Activated B cell treated with CpG ODN at 0.5 μM for 24 hours (primary cell): ENCODE results near the gene PLEKHA5. TPM values are rescaled to one million over a fixed set of nuclear protein-coding genes. Genes with fewer than 3 reads are reported as not detected.
"Not testable (repeated sequence)": the region's sequence is repeated elsewhere in the genome, so short reads cannot be mapped to it uniquely, and the experiment has no call there.

Experiments
- ATAC-seq: fragments of 200-7000 bp; cut with Tn5 transposase; one replicate; pipeline ENCODE4 v1.10.0; 2021; ENCODE audit warnings: low read depth, mild to moderate bottlenecking, moderate library complexity
- CTCF ChIA-PET: fragments of 350-600 bp; sonication (Branson Sonifier 250); formaldehyde crosslinking; loops from one replicate; lab custom pipeline; 2021; ENCODE audit warnings: antibody characterized with exemption; lab: Charles Lee
- POLR2A ChIA-PET: fragments of 350-600 bp; sonication (Branson Sonifier 250); formaldehyde crosslinking; loops from one replicate; lab custom pipeline; 2021; ENCODE audit warnings: antibody characterized with exemption; lab: Charles Lee
- DNase-seq: peaks from one replicate; pipeline ENCODE4 v3.0.0; 2022
- H3K27ac Mint-ChIP-seq: one replicate; pipeline ENCODE4 v1.8.0; 2020; ENCODE audit warnings: mixed read lengths
- H3K27me3 Mint-ChIP-seq: one replicate; pipeline ENCODE4 v1.8.0; 2021; ENCODE audit warnings: mixed read lengths
- H3K36me3 Mint-ChIP-seq: one replicate; pipeline ENCODE4 v1.8.0; 2021; ENCODE audit warnings: low read depth, mixed read lengths
- H3K4me1 Mint-ChIP-seq: one replicate; pipeline ENCODE4 v1.8.0; 2021; ENCODE audit warnings: mixed read lengths
- H3K4me3 Mint-ChIP-seq: one replicate; pipeline ENCODE4 v1.8.0; 2020; ENCODE audit warnings: mild to moderate bottlenecking, mixed read lengths
- H3K9me3 Mint-ChIP-seq: one replicate; pipeline ENCODE4 v1.8.0; 2020; ENCODE audit warnings: mixed read lengths
- CTCF ChIP-seq: fragments of 200-600 bp; IDR thresholded peaks from one replicate; pipeline ENCODE4 v1.8.0; 2022; ENCODE audit warnings: antibody characterized with exemption, mild to moderate bottlenecking
- intact Hi-C: fragments of 100-400 bp; cut with micrococcal nuclease; formaldehyde crosslinking; loops from one replicate; pipeline ENCODE4 v1.15.1; 2024
- total RNA-seq: library from RNA; stranded (reverse); gene quantifications from 2 replicates; pipeline ENCODE4 v1.2.3, GENCODE V29; 2022

The PLEKHA5 gene
- total RNA-seq, 1 donor from 2014 or later, result 0.11 TPM

- Mint-ChIP-seq H3K4me3 (no peak overlapping the region), H3K36me3 (no peaks in the 10 kb centered on the region), H3K27ac (no peak overlapping the region), H3K27me3 (no peaks in the 10 kb centered on the region), H3K9me3 (no peaks in the 10 kb centered on the region), H3K4me1 (no peaks in the 10 kb centered on the region)
- intact Hi-C loops, result no loop called here
- TF ChIP-seq CTCF, result no peak
- DNase-seq (no peak), ATAC-seq (no peak)
- CTCF ChIA-PET, result no interaction called here
- POLR2A ChIA-PET, result no interaction called here
These were observed 258.6 kb downstream of the PLEKHA5 start for GRCh38 chr12:19388131-19388549.

GRCh38 chr12:19390051-19390598 lies 260.6 kb downstream of the PLEKHA5 start:
- ATAC-seq, result no peak
- intact Hi-C loops, result no loop called here
- Mint-ChIP-seq H3K4me3 (no peak overlapping the region), H3K36me3 (no peaks in the 10 kb centered on the region), H3K9me3 (no peaks in the 10 kb centered on the region), H3K4me1 (no peaks in the 10 kb centered on the region), H3K27ac (no peak overlapping the region), H3K27me3 (no peaks in the 10 kb centered on the region)
- ChIA-PET CTCF (no interaction called here), POLR2A (no interaction called here)
- DNase-seq, result no peak
- no peak for TF ChIP-seq CTCF

- intact Hi-C loops, CTCF ChIA-PET, H3K4me3 Mint-ChIP-seq, H3K27me3 Mint-ChIP-seq, DNase-seq, H3K4me1 Mint-ChIP-seq, H3K27ac Mint-ChIP-seq, H3K36me3 Mint-ChIP-seq, ATAC-seq, H3K9me3 Mint-ChIP-seq, POLR2A ChIA-PET: not testable (repeated sequence)
These were observed 263.1 kb downstream of the PLEKHA5 start for GRCh38 chr12:19392644-19393043.

GRCh38 chr12:19394385-19394784 lies 264.9 kb downstream of the PLEKHA5 start:
- ChIA-PET CTCF (no interaction called here), POLR2A (no interaction called here)
- Mint-ChIP-seq H3K4me3 (no peak overlapping the region), H3K27ac (no peak overlapping the region), H3K9me3 (no peaks in the 10 kb centered on the region), H3K4me1 (no peaks in the 10 kb centered on the region), H3K36me3 (no peaks in the 10 kb centered on the region), H3K27me3 (no peaks in the 10 kb centered on the region)
- intact Hi-C loops, result no loop called here
- ATAC-seq, result no peak
- no peak for TF ChIP-seq CTCF
- no peak for DNase-seq

- DNase-seq (no peak), ATAC-seq (no peak)
- no peak for TF ChIP-seq CTCF
- H3K4me3 Mint-ChIP-seq, result no peak overlapping the region
- no peaks in the 10 kb centered on the region for H3K27me3 Mint-ChIP-seq
- intact Hi-C loops, result no loop called here
- POLR2A ChIA-PET, result no interaction called here
- no peaks in the 10 kb centered on the region for H3K4me1 Mint-ChIP-seq
- CTCF ChIA-PET, result no interaction called here
- H3K27ac Mint-ChIP-seq, result no peak overlapping the region
- no peaks in the 10 kb centered on the region for H3K36me3 Mint-ChIP-seq
- no peaks in the 10 kb centered on the region for H3K9me3 Mint-ChIP-seq
These were observed 268.0 kb downstream of the PLEKHA5 start for GRCh38 chr12:19397534-19397933.
